Neutrophil (primary cell): Measurements from ENCODE around the gene ZNF653.
A peak's percentile ranks its signal among the peaks of the same experiment; 100 is the strongest.
"Not testable (repeated sequence)": the region's sequence is repeated elsewhere in the genome, so short reads cannot be mapped to it uniquely, and the experiment has no call there.

Experiments
- H3K27ac ChIP-seq: fragments of 200-600 bp; sonication (generic); 2 replicates; pipeline ENCODE4 v1.5.1; 2016; ENCODE audit warnings: mild to moderate bottlenecking, moderate library complexity
- H3K27me3 ChIP-seq: fragments of 200-600 bp; sonication (generic); 2 replicates; pipeline ENCODE4 v1.6.0; 2016; ENCODE audit warnings: mild to moderate bottlenecking
- H3K36me3 ChIP-seq: fragments of 200-600 bp; sonication (generic); 2 replicates; pipeline ENCODE4 v1.5.1; 2017
- H3K4me1 ChIP-seq, 2 experiments: fragments of 200-600 bp in 1 of 2; sonication (generic) in 1 of 2; 1 replicate in 1 of 2; 2 replicates in 1 of 2; pipeline versions ENCODE4 v1.5.1 to v1.6.1; 2013 to 2016; ENCODE audit warnings: low read depth in 1 of 2, low read length in 1 of 2, mild to moderate bottlenecking in 1 of 2, moderate library complexity in 1 of 2; ENCODE audit not compliant: control insufficient read depth in 1 of 2, insufficient read depth in 1 of 2
- H3K4me3 ChIP-seq, 2 experiments: fragments of 200-600 bp in 1 of 2; sonication (generic) in 1 of 2; 1 replicate in 1 of 2; 2 replicates in 1 of 2; pipeline ENCODE4 v1.5.1; 2013 to 2016; ENCODE audit warnings: low read depth in 1 of 2, low read length in 1 of 2, mild to moderate bottlenecking in 1 of 2, moderate library complexity in 1 of 2
- H3K9me3 ChIP-seq: fragments of 200-600 bp; sonication (generic); 2 replicates; pipeline ENCODE4 v1.5.1; 2016
- TF ChIP-seq, protein P1 (sequence below): fragments of 200-600 bp; sonication (generic); IDR thresholded peaks from 2 replicates; pipeline ENCODE4 v1.5.1; 2016; ENCODE audit warnings: antibody characterized with exemption

The ZNF653 gene

DNA sequence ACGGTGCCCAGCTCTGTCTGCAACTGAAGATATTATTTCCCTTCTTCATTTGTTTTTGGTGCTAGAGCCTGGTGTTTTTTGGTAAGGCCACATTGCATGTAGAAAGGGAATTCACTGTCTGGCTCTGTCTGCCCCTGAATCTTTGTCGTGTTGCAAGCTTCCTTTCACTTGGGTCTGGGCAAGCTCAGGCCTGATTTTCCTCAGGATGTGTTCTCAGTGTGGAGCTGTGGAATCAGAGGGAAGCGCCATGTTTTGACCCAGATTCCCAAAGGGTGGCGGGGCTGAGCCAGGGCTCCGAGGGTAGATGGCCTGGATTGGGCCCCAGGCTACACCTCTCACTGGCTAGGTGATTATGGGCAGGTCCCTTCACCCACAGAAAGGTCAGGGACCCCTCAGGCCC lies 61.6 kb downstream of the ZNF653 start:
- Histone ChIP-seq H3K27me3 (no peaks in the 10 kb centered on the region), H3K4me1 (no peaks in the 10 kb centered on the region), H3K9me3 (no peaks in the 10 kb centered on the region), H3K4me3 (no peak overlapping the region), H3K36me3 (peaks cover 95% of the 10 kb centered on the region), H3K27ac (no peak overlapping the region)
- TF ChIP-seq, protein P1, sequence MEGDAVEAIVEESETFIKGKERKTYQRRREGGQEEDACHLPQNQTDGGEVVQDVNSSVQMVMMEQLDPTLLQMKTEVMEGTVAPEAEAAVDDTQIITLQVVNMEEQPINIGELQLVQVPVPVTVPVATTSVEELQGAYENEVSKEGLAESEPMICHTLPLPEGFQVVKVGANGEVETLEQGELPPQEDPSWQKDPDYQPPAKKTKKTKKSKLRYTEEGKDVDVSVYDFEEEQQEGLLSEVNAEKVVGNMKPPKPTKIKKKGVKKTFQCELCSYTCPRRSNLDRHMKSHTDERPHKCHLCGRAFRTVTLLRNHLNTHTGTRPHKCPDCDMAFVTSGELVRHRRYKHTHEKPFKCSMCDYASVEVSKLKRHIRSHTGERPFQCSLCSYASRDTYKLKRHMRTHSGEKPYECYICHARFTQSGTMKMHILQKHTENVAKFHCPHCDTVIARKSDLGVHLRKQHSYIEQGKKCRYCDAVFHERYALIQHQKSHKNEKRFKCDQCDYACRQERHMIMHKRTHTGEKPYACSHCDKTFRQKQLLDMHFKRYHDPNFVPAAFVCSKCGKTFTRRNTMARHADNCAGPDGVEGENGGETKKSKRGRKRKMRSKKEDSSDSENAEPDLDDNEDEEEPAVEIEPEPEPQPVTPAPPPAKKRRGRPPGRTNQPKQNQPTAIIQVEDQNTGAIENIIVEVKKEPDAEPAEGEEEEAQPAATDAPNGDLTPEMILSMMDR = no peak

- H3K4me3 ChIP-seq = no peak overlapping the region
- no peak overlapping the region for H3K27ac ChIP-seq
- peaks cover 21 to 26% of the 10 kb centered on the region in 2 experiments for H3K4me1 ChIP-seq
- TF ChIP-seq, protein P1 = no peak
- H3K36me3 ChIP-seq = peaks cover 65% of the 10 kb centered on the region
- H3K9me3 ChIP-seq = no peaks in the 10 kb centered on the region
- H3K27me3 ChIP-seq = no peaks in the 10 kb centered on the region
These were observed 67.7 kb downstream of the ZNF653 start for GRCh38 chr19:11437955-11438354.

GRCh38 chr19:11435833-11436313 lies 69.8 kb downstream of the ZNF653 start:
- Histone ChIP-seq H3K4me3 (peak overlapping the region; percentile 76 to 96), H3K36me3 (peaks cover 45% of the 10 kb centered on the region), H3K9me3 (no peaks in the 10 kb centered on the region), H3K4me1 (peaks cover 21 to 26% of the 10 kb centered on the region in 2 experiments), H3K27me3 (no peaks in the 10 kb centered on the region), H3K27ac (peak overlapping the region; percentile 96)
- TF ChIP-seq, protein P1 = no peak

GRCh38 chr19:11435057-11435832 lies 70.4 kb downstream of the ZNF653 start, which contains the start of the genes ODAD3 and PRKCSH:
ODAD3 (minus strand) TSS chr19:11435121; CDS start chr19:11435016, 105 bp downstream.
PRKCSH (plus strand) TSS chr19:11435635; CDS start chr19:11436118, 483 bp downstream.
- peaks cover 38% of the 10 kb centered on the region for H3K36me3 ChIP-seq
- no peaks in the 10 kb centered on the region for H3K27me3 ChIP-seq
- TF ChIP-seq, protein P1 = peak; percentile 92
- peak within 1 kb of the TSS; percentile 96 for H3K27ac ChIP-seq
- no peaks in the 10 kb centered on the region for H3K9me3 ChIP-seq
- peak within 1 kb of the TSS; percentile 76 to 96 for H3K4me3 ChIP-seq
- peaks cover 21 to 26% of the 10 kb centered on the region in 2 experiments for H3K4me1 ChIP-seq

GRCh38 chr19:11434703-11435056 lies 71.0 kb downstream of the ZNF653 start:
- Histone ChIP-seq H3K9me3 (no peaks in the 10 kb centered on the region), H3K4me1 (peaks cover 21 to 26% of the 10 kb centered on the region in 2 experiments), H3K27me3 (no peaks in the 10 kb centered on the region), H3K27ac (peak overlapping the region; percentile 96), H3K4me3 (peak overlapping the region; percentile 76 to 96), H3K36me3 (peaks cover 33% of the 10 kb centered on the region)
- TF ChIP-seq, protein P1 = no peak

- H3K4me1 ChIP-seq = peaks cover 21 to 26% of the 10 kb centered on the region in 2 experiments
- H3K27me3 ChIP-seq, H3K4me3 ChIP-seq, H3K27ac ChIP-seq, H3K9me3 ChIP-seq: not testable (repeated sequence)
- peaks cover 24% of the 10 kb centered on the region for H3K36me3 ChIP-seq
These were observed 72.1 kb downstream of the ZNF653 start for GRCh38 chr19:11433526-11433925.
